HEK293 (cell line): ENCODE measurements around the gene SERPINB2.

ENCODE experiments used
- CTCF ChIA-PET: fragments of 350-600 bp; formaldehyde crosslinking; extraction: SDS; loops from one replicate; lab custom pipeline; 2021; ENCODE audit warnings: antibody characterized with exemption; lab: Yijun Ruan, JAX
- POLR2A ChIA-PET: fragments of 300-600 bp; formaldehyde crosslinking; extraction: SDS; loops from one replicate; lab custom pipeline; 2020; ENCODE audit warnings: antibody characterized with exemption, inconsistent platforms; lab: Yijun Ruan, JAX
- H3K27ac ChIP-seq: fragments of 200-500 bp; sonication (Bioruptor generic); 2 replicates; pipeline ENCODE4 v1.5.1; 2014; ENCODE audit warnings: low read depth, low read length, control low read depth, inconsistent platforms; ENCODE audit errors: extremely low read depth
- H3K36me3 ChIP-seq, 2 experiments: fragments of 200-500 bp in 1 of 2; sonication (Bioruptor generic) in 1 of 2; 1 replicate in 1 of 2; 2 replicates in 1 of 2; pipeline ENCODE4 v1.5.1; 2014 to 2017; ENCODE audit warnings: inconsistent platforms in 2 of 2, low read length in 2 of 2; ENCODE audit not compliant: control insufficient read depth in 2 of 2, insufficient read depth in 1 of 2
- H3K4me1 ChIP-seq: fragments of 200-500 bp; sonication (Bioruptor generic); 2 replicates; pipeline ENCODE4 v1.5.1; 2014; ENCODE audit warnings: mild to moderate bottlenecking, low read length, inconsistent platforms; ENCODE audit not compliant: control insufficient read depth, insufficient read depth
- H3K4me3 ChIP-seq: 2 replicates; pipeline ENCODE4 v1.5.1; 2011; ENCODE audit warnings: low read depth, mild to moderate bottlenecking, control low read depth, low read length, moderate library complexity
- H3K9me3 ChIP-seq: fragments of 200-500 bp; sonication (Bioruptor generic); 2 replicates; pipeline ENCODE4 v1.5.1; 2014; ENCODE audit warnings: low read depth, low read length, inconsistent platforms; ENCODE audit not compliant: control insufficient read depth, insufficient read depth
- BCL11B ChIP-seq: fragments of 450-650 bp; formaldehyde crosslinking; IDR thresholded peaks from 2 replicates; pipeline ENCODE4 v1.5.1; 2016; ENCODE audit warnings: low read depth, missing biosample characterization, missing genetic modification characterization
- BCL6B ChIP-seq: fragments of 450-650 bp; formaldehyde crosslinking; IDR thresholded peaks from 2 replicates; pipeline ENCODE4 v1.5.1; 2017; ENCODE audit warnings: missing biosample characterization, missing genetic modification characterization
- GLIS1 ChIP-seq: fragments of 450-650 bp; formaldehyde crosslinking; IDR thresholded peaks from 2 replicates; pipeline ENCODE4 v1.5.1; 2016; ENCODE audit warnings: missing biosample characterization, missing genetic modification characterization
- HOXC10 ChIP-seq: sonication (generic); formaldehyde crosslinking; IDR thresholded peaks from 2 replicates; pipeline ENCODE4 v1.8.1; 2023; ENCODE audit warnings: mild to moderate bottlenecking, missing genetic modification reagents
- HOXD13 ChIP-seq: sonication (generic); formaldehyde crosslinking; IDR thresholded peaks from 2 replicates; pipeline ENCODE4 v1.8.0; 2022; ENCODE audit warnings: missing genetic modification reagents, borderline replicate concordance
- OVOL3 ChIP-seq: fragments of 450-650 bp; formaldehyde crosslinking; IDR thresholded peaks from 2 replicates; pipeline ENCODE4 v1.5.1; 2016; ENCODE audit warnings: missing biosample characterization, missing genetic modification characterization
- SP3 ChIP-seq: fragments of 450-650 bp; formaldehyde crosslinking; IDR thresholded peaks from 2 replicates; pipeline ENCODE4 v1.5.1; 2016; ENCODE audit warnings: missing biosample characterization, missing genetic modification characterization
- SP7 ChIP-seq: fragments of 450-650 bp; formaldehyde crosslinking; IDR thresholded peaks from 2 replicates; pipeline ENCODE4 v1.5.1; 2016; ENCODE audit warnings: missing biosample characterization, missing genetic modification characterization
- ZFP3 ChIP-seq: fragments of 450-650 bp; formaldehyde crosslinking; IDR thresholded peaks from 2 replicates; pipeline ENCODE4 v1.5.1; 2016; ENCODE audit warnings: low read depth, missing biosample characterization, missing genetic modification characterization
- ZNF133 ChIP-seq: fragments of 450-650 bp; formaldehyde crosslinking; IDR thresholded peaks from 2 replicates; pipeline ENCODE4 v1.5.1; 2016; ENCODE audit warnings: missing biosample characterization, missing genetic modification characterization
- ZNF23 ChIP-seq: fragments of 450-650 bp; formaldehyde crosslinking; IDR thresholded peaks from 2 replicates; pipeline ENCODE4 v1.5.1; 2016; ENCODE audit warnings: missing biosample characterization, missing genetic modification characterization, borderline replicate concordance
- ZNF280C ChIP-seq: fragments of 450-650 bp; formaldehyde crosslinking; IDR thresholded peaks from 2 replicates; pipeline ENCODE4 v1.5.1; 2016; ENCODE audit warnings: missing biosample characterization, missing genetic modification characterization
- ZNF324 ChIP-seq: fragments of 450-650 bp; formaldehyde crosslinking; IDR thresholded peaks from 2 replicates; pipeline ENCODE4 v1.5.1; 2016; ENCODE audit warnings: missing biosample characterization, missing genetic modification characterization
- ZNF37A ChIP-seq: fragments of 450-650 bp; IDR thresholded peaks from 2 replicates; pipeline ENCODE4 v1.5.1; 2018; ENCODE audit warnings: missing biosample characterization, missing genetic modification characterization
- ZNF501 ChIP-seq: fragments of 450-650 bp; formaldehyde crosslinking; IDR thresholded peaks from 2 replicates; pipeline ENCODE4 v1.5.1; 2016; ENCODE audit warnings: missing biosample characterization, missing genetic modification characterization
- ZNF521 ChIP-seq: fragments of 450-650 bp; formaldehyde crosslinking; IDR thresholded peaks from 2 replicates; pipeline ENCODE4 v1.5.1; 2017; ENCODE audit warnings: missing biosample characterization, mild to moderate bottlenecking, missing genetic modification characterization
- ZNF530 ChIP-seq: fragments of 450-650 bp; formaldehyde crosslinking; IDR thresholded peaks from 2 replicates; pipeline ENCODE4 v1.5.1; 2016; ENCODE audit warnings: low read depth, missing biosample characterization, missing genetic modification characterization
- ZNF560 ChIP-seq: fragments of 450-650 bp; formaldehyde crosslinking; IDR thresholded peaks from 2 replicates; pipeline ENCODE4 v1.5.1; 2017; ENCODE audit warnings: missing biosample characterization, missing genetic modification characterization, borderline replicate concordance
- ZNF623 ChIP-seq: fragments of 450-650 bp; formaldehyde crosslinking; IDR thresholded peaks from 2 replicates; pipeline ENCODE4 v1.5.1; 2016; ENCODE audit warnings: missing biosample characterization, missing genetic modification characterization
- ZNF624 ChIP-seq: fragments of 450-650 bp; formaldehyde crosslinking; IDR thresholded peaks from 2 replicates; pipeline ENCODE4 v1.5.1; 2017; ENCODE audit warnings: missing biosample characterization, missing genetic modification characterization
- ZNF645 ChIP-seq: fragments of 450-650 bp; formaldehyde crosslinking; IDR thresholded peaks from 2 replicates; pipeline ENCODE4; 2016; ENCODE audit warnings: missing biosample characterization, missing genetic modification characterization
- ZXDB ChIP-seq: fragments of 450-650 bp; formaldehyde crosslinking; IDR thresholded peaks from 2 replicates; pipeline ENCODE4 v1.5.1; 2016; ENCODE audit warnings: missing biosample characterization, missing genetic modification characterization

SERPINB2 gene

GRCh38 chr18:63858456-63858855, 29.0 kb upstream of the SERPINB2 start:
- TF ChIP-seq ZNF23 (tag by site-specific recombination) (no peak), ZNF501 (tag by site-specific recombination) (no peak), BCL11B (tag by site-specific recombination) (no peak), HOXC10 (no peak), ZNF645 (tag by site-specific recombination) (no peak), ZFP3 (tag by site-specific recombination) (no peak), ZNF530 (tag by site-specific recombination) (no peak), ZNF521 (tag by site-specific recombination) (no peak), ZNF37A (tag by site-specific recombination) (no peak), ZNF624 (tag by site-specific recombination) (no peak), ZNF623 (tag by site-specific recombination) (no peak), SP3 (tag by site-specific recombination) (no peak), ZNF324 (tag by site-specific recombination) (no peak), OVOL3 (tag by site-specific recombination) (no peak), SP7 (tag by site-specific recombination) (no peak), ZXDB (no peak)
- ChIA-PET CTCF (interaction anchor here (0.6 to 2.3 kb wide), 4 partner anchors 10 to 348 kb away, joined by 3 to 13 read pairs (median 4); no protein-coding TSS in a partner anchor), POLR2A (no interaction called here)
- Histone ChIP-seq H3K4me1 (no peaks in the 10 kb centered on the region), H3K27ac (no peak overlapping the region), H3K4me3 (no peak overlapping the region), H3K9me3 (no peaks in the 10 kb centered on the region), H3K36me3 (no peaks in the 10 kb centered on the region)

- TF ChIP-seq BCL6B (tag by site-specific recombination) (no peak), HOXD13 (CRISPR knock-in tag) (no peak), GLIS1 (tag by site-specific recombination) (no peak), ZNF280C (no peak), ZNF560 (tag by site-specific recombination) (no peak), ZNF133 (tag by site-specific recombination) (no peak)
- ChIA-PET POLR2A (interaction anchor here (0.9 kb wide), 1 partner anchor 110 kb away, joined by 3 read pairs; no protein-coding TSS in a partner anchor), CTCF (interaction anchor here (0.6 to 0.9 kb wide), 3 partner anchors 12 to 294 kb away, joined by 3 to 4 read pairs (median 3); no protein-coding TSS in a partner anchor)
- H3K27ac ChIP-seq: no peak overlapping the region
- no peaks in the 10 kb centered on the region for H3K4me1 ChIP-seq
- H3K4me3 ChIP-seq: no peak overlapping the region
- no peaks in the 10 kb centered on the region for H3K9me3 ChIP-seq
- H3K36me3 ChIP-seq: no peaks in the 10 kb centered on the region
These were observed 27.6 kb upstream of the SERPINB2 start for GRCh38 chr18:63859781-63860475.
